COLO829 (cell line): ENCODE measurements around the gene OR4F6.

Source experiments
- DNase-seq: peaks from one replicate; pipeline ENCODE4 v3.0.0; 2012; ENCODE audit warnings: low spot score

OR4F6 gene

DNA sequence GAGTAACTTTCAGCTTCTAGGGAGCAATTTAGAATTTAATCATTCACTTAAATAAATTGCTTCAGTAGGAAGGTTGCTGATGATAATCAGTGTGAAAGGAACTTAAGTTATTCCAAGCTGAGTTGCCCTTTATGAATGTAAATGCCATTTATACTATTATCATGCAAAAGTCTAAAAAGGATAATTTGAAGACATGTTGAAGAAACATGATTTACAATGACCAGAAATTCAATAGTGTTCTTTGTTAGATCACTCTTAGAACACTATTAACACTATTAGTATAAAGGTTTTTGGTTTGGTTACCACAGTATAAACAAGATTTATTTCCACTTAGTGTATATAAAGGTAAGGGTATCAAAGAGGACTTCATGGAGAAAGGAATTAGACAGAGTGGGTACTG is 1.6 kb downstream of the OR4F6 start:
- no peak for DNase-seq

DNA sequence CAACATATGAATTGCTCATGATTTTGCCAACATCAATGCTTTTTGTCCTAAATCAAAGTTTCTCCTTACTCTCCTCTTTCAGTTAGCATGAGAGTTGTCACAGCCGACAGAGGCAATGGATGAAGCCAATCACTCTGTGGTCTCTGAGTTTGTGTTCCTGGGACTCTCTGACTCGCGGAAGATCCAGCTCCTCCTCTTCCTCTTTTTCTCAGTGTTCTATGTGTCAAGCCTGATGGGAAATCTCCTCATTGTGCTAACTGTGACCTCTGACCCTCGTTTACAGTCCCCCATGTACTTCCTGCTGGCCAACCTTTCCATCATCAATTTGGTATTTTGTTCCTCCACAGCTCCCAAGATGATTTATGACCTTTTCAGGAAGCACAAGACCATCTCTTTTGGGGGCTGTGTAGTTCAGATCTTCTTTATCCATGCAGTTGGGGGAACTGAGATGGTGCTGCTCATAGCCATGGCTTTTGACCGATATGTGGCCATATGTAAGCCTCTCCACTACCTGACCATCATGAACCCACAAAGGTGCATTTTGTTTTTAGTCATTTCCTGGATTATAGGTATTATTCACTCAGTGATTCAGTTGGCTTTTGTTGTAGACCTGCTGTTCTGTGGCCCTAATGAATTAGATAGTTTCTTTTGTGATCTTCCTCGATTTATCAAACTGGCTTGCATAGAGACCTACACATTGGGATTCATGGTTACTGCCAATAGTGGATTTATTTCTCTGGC is 2.5 kb downstream of the OR4F6 start:
- DNase-seq: no peak

DNA sequence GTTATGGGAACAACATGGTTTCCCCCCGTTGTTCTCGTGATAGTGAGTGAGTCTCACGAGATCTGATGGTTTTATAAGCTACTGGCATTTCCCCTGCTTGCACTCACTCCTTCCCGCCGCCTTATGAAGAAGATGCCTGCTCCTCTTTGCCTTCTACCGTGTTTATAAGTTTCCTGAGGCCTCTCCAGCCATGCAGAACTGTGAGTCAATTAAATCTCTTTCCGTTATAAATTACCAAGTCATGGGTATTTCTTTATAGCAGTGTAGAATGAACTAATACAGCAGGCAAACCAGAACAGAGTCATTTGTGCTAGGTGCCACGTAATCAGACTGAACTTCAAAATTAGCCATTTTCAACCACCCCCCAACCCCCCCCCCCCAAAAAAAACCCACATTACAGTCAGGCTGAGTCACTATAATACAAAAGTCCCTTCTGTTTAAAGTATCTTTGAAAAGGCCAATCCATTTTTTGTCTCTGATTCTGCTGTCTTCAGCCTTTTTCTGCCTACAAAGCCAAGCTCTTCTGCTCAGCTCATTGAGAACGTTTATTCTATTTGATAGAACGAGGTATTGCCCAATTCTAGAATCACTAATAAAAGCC is 4.1 kb downstream of the OR4F6 start:
- peak; percentile 84 for DNase-seq

DNA sequence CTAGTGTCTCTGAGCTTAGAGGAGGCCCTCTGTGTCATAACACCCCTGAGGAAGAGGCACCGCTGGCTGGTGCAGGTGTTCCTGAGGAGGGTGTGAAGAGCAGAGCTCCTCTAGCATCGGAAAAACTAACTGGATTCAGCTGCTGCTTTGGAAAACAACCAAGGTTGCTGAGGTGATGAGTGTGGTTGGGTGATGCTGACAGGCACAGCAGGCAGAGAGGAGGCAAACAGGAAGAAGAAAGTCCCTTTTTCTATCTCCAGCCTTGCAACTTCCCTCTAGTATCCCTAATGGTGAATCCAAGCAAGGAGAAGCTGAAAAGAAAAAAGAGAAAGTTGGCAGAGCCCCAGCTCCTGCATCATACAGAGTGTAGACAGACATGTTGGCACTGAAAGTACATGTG is 4.9 kb downstream of the OR4F6 start:
- no peak for DNase-seq

DNA sequence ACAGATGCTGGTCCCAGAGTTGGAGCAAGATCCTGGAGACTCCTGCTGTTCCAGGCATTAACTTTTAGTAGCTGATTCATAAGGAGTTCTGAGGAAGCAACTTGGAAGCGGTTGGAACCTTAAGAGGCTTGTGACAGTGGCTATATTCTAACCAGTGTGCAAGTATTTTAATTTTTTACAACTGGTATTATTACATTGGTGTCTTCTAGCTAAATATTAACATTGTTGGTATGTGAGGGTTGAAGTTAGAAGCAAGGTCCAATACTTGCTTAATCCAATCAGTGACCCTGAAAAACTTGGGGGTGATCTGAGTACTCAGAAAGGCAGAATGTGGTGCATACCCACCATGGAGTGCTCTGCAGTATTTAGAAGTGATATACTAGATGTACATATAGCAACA is 7.1 kb downstream of the OR4F6 start:
- no peak for DNase-seq

DNA sequence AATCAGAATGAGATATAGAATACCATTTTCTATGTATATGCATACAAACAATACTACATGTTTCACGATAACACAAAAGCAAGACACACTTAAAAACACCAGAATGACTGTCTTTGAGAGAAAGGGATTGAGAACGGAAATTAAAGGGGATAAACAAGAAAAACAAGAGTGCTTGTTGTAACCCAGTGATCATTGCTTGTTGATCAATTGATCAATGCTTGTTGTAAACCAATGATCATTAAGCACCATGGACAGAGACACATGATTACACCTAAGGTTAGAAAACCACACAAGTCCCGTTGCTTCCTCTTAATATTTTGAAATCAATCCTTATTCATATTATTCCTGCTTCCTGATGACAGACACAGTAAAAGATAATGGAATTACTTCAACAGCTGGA is 7.6 kb downstream of the OR4F6 start:
- DNase-seq: peak; percentile 22

DNA sequence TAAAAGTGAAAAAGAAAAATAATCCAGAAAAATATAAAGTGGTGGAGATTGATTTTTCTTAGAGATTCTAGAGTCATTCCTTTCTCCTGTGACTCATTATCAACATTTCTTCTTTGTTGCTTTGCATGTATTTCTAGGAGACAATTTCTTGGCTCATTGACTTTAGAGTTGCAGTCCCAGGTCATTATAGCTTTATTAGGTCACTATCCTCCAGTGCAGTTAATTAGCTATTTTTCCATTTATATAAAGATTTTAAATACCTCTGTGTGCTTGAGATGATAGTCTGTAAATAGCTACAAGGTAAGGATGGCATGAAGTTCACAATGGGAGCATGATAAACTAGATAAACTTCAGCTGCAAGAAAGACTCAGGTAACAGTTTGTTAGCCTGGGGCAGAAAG is 8.6 kb downstream of the OR4F6 start, which contains the start of gene OR4F15:
Gene OR4F15, plus strand, starts transcription at position 301 of the 400 bp plus-strand sequence. CDS start 5,985 bp downstream, outside the sequence.
- DNase-seq: no peak

DNA sequence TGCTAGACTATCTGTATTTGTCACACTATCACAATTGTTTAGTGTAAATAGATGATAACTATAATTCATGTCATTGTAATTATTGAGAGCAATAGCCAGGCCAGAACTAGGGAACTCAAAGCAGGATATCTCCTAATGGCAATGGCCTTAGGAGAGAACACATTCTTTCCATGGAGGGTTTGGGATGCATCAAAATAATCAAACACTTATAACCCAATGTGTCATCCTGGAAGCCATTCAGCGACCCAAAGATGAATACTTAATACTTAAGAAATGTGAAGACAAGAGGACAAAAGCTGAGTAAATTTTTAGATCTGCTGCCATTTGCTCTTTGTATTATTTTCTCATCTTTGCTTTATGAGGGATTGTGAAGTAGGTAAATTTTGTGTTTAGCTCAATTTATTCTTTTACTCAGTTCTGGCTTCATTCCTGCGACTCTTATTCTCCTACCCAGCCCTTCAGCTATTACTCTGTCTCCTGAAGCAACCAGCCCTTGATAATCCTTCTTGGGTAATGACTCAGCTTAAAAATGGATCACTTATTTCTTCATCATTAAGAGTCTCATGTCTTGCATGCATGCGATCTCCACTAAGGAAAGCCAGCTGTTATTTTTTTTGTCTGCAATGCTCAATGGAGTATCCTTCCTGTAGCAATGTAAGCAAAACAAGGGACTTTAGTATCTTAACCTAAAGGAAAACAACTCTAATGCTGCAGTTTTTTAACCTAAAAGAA is 10.7 kb downstream of the OR4F6 start:
- no peak for DNase-seq

DNA sequence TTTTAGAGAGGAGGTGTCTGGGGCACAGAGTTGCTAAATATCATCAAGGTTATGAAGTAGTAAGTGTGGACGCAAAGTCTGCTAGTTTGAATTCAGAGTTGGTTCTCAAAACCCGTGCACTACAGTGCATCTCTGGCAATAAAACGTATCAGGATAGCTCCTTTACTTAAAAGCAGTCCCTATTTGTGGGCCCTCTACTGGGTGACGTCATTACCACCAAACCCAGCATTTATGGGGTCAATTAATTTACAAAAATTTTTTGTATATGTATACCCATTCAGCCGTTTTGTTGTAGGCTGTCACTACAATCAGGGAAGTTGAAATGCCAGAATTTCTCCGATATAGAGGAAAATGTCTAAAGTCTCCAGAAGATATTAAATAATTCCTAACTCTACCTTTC is 17.5 kb downstream of the OR4F6 start:
- no peak for DNase-seq

DNA sequence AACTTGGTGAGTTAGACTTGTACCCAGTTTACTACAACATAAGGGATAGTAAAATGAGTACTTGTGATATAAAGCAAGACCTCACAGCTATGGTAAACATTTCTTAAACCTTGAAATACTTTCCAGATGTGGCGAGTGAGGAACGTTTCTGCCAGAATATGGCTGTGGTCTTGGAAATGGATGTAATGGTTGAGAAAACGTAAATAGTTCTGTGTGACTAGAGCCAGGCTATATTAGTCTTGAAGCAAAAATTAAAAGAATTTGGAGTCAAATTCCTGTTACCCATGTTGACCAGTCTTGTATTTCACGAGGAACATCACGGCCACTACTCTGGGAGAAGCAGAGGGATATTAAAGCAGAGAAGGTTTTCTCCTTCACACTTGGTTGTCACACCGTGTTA is 23.9 kb downstream of the OR4F6 start:
- no peak for DNase-seq

DNA sequence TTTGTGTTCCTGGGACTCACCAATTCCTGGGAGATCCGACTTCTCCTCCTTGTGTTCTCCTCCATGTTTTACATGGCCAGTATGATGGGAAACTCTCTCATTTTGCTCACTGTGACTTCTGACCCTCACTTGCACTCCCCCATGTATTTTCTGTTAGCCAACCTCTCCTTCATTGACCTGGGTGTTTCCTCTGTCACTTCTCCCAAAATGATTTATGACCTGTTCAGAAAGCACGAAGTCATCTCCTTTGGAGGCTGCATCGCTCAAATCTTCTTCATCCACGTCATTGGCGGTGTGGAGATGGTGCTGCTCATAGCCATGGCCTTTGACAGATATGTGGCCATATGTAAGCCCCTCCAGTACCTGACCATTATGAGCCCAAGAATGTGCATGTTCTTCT is 25.5 kb downstream of the OR4F6 start:
- DNase-seq: no peak

DNA sequence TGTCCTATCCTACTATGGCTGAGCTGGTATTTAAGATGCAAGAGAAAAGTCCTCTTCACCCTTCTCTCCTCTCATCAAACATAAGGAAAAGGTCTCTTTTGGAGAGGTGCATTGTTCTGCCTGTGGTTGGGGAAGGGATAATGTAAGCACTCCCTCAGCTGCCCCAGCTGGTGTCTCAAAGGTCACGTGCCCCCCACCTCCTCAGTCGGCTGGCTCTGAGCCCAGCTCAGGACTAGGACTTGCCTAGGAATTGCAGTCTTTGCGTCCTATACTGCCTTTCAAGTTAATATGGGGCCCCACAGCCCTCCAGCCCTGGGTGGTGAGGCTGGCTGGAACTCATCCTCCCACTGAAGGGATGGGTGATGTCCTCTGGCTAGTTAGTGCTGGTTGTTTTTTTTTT is 38.3 kb downstream of the OR4F6 start:
- no peak for DNase-seq

DNA sequence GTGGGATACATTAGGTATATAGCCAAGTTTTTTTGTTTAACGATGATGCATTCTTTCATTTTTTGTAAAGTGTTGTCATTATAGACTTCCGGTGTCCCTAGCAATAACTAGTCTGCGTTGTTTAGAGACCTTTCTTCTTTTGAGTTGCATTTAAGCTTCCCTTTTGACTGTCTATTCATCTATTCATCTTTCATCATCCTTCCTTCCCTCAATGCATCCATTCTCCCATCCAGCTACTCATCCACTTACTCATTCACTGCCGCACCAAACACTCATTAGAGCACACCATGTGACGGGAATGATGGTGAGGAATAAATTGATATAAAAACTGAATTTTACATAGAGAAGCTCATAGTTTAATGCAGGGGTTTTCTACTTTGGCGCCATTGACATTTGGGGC is 41.6 kb downstream of the OR4F6 start:
- peak; percentile 89 for DNase-seq

DNA sequence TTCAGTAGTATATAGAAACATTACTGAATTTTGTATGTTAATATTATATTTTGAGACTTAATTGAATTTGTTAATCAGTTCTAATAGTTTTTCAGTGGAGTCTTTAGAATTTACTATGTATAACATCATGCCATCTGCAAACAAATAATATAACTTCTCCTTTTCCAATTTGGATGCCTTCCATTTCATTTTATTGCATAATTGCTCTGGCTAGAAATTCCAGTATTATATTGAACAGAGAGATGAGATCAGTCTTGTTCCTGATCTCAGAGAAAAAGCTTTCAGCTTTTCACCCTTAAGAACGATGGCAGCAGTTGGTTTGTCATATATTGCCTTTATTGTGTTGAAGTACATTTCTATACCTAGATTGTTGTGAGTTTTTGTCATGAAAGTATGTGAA is 49.0 kb downstream of the OR4F6 start:
- no peak for DNase-seq
